HG03097 (cell line): ENCODE data around the gene ALG12.

ENCODE experiments used
- ATAC-seq: cut with Tn5 transposase; IDR thresholded peaks from one replicate; pipeline ENCODE4 v1.9.1; 2021; ENCODE audit not compliant: unreplicated experiment, low FRiP score

Gene ALG12

DNA sequence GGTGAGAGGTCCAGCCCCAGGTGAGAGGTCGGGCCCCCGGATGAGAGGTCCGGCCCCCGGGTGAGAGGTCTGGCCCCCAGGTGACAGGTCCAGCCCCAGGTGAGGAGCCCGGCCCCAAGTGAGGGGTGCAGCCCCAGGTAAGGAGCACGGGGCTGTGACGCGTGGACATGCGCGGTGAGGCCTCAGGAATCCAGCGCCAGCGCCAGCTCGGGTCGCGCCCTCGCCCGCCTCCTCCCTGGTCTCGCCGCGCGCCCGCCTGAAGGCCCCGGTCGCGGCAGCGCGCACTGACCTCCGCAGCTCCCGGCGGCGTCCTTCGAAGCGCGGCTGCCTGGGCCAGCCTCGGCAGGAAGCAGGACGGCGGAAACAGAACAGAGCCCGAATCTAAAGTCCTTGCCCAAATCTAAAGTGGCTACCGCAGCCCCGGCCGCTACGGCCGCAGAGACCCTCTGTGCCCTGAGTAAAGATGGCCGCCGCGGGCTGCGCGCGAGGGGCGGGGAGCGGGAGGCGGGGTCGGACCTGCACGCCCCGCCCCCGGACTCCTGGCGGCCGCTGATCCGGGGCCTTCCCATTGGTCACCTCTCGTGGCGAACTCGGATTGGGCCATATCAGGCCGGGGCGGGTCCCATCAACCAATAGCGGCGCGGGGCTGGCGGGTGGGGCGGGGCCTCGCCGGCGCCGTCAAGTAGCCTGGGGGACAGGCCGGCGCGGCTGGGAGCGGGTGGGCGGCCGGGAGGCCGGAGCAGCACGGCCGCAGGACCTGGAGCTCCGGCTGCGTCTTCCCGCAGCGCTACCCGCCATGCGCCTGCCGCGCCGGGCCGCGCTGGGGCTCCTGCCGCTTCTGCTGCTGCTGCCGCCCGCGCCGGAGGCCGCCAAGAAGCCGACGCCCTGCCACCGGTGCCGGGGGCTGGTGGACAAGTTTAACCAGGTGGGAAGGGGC lies at the start of gene ALG12, which contains the start of gene CRELD2:
Gene ALG12, minus strand, starts transcription at position 465 of the 937 bp plus-strand sequence. CDS start 4,673 bp downstream, outside the sequence.
Gene CRELD2, plus strand, starts transcription at position 661 of the 937 bp plus-strand sequence. Its CDS starts 136 bp downstream, at position 797.
- ATAC-seq: peak; percentile 82

DNA sequence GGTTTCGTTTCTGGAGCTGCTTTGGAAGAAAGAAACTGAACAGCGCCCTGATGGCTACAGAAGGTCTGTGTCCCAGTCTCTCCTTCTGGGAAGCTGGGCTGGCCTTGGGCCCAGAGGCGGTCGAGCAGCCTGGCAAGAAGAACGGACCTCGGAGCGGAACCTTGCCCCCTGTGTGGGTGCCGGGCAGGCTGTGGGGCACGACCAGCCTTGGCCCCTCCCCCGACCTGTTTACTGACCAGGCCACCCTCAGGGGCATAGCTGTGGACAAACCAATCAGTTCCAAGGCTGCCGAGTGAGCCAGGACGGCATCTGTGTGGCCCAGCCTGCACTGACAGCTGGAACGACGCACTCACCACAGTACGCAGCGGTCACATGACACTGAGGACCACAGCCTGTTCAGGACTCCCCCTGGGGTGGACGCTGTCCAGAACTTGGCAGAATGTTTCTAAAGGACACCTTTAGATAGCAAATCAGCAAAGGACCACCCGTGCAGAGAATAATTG lies 49.5 kb upstream of the ALG12 start:
- ATAC-seq: no peak

DNA sequence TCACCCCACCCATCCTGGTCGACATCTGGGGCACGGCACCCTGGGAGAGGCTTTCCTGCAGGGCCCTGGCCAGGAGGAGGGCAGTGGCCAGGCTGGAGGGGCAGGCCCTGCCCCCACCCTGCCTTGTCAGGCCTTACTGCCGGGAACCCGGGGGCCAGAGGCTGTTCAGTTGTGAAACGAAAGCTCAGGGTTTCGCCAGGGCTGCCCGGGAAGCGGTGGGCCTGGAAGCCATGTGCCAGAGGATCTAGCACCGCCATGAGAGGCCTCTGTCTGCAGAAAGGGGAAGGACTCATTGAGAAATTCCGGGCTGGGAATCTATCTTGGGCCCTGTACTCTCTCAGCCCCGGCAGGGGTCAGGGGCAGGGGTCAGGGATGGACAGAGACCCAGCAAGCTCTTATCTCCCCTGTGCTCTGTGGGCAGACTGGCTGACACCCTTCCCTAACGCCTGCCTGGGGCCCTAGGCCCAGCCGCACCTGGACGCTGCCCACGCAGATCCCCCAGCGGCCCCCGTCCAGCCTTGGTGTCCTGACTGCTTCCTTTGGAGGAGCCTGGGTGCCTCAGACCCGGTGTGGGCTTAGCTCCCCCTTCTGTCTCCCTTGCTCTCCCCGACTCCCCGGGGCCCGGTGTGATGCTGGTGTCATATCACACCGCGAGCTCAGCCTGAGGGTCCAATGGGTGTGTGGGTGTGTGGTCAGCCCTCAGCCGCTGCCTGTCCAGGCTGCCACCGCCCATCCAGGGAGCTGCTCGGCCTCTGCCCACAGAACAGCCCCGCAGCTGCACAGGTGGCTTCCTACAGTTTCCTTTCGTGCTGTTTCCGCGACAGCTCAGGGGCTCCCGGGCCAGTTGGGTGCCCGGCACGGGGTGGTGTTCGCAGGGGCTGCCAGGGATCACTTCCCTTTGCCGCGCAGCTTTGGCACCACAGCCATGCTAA lies 48.8 kb upstream of the ALG12 start:
- no peak for ATAC-seq

DNA sequence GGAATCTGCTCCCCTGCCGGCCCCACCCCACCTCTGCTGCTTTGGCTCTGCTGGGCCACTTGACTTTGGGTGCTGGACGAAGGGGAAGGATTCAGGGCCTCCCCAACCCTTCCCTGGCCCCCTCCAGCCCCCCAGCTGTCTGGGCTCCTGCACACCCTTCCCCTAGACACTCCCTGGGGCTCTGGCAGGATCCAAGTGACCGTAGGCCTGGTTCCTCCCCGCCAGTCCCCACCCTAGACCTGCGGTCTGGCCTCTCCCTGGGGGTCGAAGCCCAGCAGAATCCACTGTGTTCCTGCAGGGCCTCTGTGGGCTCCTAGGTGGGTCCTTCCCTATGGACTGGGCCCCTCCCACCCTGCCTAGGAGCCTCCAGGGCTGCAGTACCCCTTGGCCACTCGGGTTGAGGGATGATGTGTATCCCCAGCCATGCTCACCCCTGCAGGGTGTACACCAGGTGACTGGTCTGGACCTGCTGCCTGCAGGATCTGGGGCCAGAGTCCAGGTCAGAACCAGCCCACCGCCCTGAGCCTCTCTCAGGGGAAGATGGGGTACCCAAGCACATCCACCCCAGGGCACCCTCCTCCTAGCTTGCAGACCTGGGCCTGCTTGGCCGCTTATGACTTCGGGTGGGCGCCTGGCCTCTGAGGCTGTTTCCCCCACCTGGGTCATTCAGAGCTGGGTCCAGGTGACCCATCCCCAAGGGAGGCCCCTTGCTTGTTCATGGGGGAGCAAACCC lies 48.0 kb upstream of the ALG12 start:
- no peak for ATAC-seq

DNA sequence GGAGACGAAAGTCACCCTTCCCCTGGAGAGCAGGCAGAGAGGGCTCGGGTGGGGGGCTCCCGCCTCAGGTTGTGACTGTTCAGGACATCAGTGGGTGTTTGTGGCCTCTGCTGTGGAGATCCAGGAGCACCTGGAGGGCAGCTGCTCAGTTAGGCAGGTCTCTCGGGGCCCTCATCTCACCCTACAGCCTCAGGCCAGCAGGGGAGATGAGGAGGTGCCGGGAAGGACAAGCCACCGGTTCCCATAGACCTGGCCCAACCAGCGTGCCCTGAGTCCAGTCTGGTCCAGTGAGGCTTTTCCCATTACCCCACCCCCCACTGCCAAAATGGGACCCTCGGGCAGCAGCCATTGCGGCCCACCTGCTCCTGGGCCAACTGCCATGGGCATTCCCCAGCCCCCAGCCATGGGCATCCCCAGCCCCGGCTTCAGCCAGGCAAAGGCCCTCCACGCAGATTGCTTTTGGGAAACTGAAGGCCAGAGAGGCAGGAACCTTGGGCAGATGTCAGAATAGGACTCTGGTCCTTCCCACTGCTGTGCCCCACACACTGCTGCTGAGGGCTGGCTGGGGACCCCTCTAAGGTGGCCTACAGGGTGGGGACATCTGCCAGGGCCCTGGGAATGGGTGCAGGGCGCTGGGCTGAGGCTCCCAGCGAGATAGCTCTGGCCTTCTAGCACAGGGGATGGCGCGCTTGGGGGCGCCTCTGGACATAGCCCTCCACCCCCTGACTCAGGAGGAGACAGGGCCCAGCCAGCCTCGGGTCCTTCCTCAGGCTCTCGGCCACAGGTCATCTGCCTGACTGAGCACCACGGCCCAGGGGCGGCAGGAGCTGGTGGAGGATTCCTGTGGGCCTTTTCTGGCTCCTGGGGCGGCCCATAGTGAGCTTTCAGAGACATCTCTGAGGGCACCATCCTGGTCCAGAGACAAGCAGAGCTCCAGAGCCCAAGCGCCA lies 47.1 kb upstream of the ALG12 start:
- ATAC-seq: no peak

DNA sequence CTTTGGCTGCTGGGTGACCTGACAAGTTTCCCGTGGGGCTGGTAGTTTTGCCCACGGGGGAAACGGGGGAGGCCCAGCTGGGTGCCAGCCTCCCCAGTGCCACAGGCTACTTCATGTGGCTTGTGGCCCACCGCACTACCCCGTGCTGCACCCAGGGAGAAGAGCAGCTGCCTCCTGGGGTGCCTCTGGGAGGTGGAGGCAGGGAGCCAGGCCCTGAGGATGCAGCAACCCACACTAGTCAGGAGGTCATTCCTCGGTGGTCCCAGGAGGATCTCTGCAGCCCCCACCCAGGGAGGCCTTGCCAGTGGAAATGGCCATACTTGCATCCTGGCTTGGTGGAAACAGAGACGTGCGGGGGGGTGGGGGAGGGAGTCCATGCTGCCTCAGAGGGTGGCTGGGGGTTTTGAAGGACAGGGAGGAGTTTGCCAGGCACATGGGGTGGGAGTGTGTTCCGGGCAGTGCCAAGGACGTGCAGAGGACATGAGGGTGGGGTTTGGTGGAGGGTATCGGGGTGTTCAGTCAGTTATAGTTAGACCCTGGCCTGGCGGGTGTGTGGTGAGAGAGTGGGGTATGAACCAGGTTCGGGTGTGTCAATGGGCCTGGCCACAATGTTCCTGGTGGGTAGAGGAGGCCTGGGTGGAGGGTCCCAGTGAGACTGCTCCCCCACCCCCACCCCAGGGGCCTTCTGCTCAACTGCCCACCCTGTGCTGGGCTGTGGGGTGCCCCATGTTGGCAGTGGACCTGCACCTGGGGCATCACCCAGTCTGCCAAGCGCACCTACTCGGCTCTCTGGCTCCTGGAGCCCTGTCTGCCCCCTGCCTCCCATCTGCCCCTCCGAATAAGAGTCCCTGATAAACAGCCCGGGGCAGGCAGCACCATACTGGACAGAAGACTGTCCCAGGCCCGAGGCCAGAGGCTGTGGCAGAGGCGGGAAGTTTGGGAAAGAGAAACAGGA lies 46.2 kb upstream of the ALG12 start:
- ATAC-seq: no peak

DNA sequence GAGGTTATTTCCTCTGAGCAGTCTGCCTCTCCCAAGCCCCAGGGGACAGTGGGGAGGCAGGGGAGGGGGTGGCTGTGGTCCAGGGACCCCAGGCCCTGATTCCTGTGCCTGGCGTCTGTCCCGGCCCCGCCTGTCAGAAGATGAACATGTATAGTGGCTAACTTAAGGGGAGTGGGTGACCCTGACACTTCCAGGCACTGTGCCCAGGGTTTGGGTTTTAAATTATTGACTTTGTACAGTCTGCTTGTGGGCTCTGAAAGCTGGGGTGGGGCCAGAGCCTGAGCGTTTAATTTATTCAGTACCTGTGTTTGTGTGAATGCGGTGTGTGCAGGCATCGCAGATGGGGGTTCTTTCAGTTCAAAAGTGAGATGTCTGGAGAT lies 45.4 kb upstream of the ALG12 start:
- no peak for ATAC-seq

DNA sequence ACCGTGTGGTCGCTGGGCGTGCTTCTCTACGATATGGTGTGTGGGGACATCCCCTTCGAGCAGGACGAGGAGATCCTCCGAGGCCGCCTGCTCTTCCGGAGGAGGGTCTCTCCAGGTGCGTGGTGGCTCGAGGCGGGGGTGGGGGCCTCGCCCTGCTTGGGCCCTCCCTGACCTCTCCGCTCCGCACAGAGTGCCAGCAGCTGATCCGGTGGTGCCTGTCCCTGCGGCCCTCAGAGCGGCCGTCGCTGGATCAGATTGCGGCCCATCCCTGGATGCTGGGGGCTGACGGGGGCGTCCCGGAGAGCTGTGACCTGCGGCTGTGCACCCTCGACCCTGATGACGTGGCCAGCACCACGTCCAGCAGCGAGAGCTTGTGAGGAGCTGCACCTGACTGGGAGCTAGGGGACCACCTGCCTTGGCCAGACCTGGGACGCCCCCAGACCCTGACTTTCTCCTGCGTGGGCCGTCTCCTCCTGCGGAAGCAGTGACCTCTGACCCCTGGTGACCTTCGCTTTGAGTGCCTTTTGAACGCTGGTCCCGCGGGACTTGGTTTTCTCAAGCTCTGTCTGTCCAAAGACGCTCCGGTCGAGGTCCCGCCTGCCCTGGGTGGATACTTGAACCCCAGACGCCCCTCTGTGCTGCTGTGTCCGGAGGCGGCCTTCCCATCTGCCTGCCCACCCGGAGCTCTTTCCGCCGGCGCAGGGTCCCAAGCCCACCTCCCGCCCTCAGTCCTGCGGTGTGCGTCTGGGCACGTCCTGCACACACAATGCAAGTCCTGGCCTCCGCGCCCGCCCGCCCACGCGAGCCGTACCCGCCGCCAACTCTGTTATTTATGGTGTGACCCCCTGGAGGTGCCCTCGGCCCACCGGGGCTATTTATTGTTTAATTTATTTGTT lies 44.8 kb upstream of the ALG12 start:
- no peak for ATAC-seq

DNA sequence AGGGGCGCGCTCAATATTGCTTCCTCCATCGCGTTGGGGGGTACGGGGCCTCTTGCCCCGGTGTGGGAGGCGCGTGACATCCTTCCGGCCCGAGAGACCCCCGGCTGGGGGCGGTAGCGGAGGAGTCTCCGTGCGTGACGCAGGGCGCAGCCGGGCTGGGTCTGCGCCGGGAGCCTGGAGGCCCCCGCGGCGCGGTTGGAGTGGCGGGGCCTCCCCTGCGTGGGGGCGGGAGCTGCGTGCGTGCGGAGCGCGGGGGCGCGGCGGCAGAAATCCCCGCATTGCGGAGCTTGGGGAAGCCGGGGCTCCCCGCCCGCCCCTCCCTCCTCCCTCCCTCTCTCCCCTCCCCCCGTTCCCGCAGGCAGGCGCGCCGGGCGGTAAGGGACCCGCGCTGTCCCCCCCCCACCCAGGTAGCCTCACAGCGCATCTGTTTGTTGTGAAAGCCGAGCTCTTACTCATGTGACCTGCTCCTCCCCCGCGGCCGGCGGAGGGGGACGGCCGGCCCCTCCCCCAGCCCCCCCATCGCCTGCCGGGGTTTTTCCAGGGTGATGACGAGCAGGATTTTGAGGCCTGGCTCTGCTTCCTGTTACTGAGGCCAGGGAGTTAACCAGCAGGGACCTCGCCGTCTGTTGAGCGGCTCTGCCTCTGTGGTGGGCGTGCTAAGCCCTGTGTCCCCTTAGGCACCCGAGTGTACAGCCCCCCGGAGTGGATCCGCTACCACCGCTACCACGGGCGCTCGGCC lies 43.9 kb upstream of the ALG12 start:
- ATAC-seq: no peak

DNA sequence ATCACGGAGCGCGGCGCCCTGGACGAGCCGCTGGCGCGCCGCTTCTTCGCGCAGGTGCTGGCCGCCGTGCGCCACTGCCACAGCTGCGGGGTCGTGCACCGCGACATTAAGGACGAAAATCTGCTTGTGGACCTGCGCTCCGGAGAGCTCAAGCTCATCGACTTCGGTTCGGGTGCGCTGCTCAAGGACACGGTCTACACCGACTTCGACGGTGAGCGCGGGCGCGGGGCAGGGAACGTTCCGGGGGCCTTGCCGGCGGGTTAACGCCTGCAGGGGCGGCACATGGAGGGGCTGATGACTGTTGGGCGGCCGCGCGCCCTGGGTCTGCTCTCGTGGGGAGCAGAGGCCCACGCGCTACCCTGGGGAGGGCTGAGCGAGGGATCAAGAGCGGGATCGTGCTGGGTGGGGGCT lies 43.4 kb upstream of the ALG12 start:
- no peak for ATAC-seq

DNA sequence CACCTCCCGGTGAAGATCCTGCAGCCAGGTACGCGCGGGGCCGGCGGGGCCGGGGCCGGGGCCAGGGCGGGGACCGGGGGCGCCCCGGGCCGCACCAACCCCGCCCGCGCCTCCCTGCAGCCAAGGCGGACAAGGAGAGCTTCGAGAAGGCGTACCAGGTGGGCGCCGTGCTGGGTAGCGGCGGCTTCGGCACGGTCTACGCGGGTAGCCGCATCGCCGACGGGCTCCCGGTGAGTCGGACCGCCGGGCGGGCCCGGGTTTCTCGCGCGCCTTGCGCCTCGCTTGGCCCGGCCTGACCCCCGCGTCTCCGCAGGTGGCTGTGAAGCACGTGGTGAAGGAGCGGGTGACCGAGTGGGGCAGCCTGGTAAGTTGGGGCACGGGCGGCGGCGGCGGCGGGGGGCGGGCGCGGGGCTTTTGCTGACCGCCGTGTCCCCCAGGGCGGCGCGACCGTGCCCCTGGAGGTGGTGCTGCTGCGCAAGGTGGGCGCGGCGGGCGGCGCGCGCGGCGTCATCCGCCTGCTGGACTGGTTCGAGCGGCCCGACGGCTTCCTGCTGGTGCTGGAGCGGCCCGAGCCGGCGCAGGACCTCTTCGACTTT lies 42.9 kb upstream of the ALG12 start:
- no peak for ATAC-seq

DNA sequence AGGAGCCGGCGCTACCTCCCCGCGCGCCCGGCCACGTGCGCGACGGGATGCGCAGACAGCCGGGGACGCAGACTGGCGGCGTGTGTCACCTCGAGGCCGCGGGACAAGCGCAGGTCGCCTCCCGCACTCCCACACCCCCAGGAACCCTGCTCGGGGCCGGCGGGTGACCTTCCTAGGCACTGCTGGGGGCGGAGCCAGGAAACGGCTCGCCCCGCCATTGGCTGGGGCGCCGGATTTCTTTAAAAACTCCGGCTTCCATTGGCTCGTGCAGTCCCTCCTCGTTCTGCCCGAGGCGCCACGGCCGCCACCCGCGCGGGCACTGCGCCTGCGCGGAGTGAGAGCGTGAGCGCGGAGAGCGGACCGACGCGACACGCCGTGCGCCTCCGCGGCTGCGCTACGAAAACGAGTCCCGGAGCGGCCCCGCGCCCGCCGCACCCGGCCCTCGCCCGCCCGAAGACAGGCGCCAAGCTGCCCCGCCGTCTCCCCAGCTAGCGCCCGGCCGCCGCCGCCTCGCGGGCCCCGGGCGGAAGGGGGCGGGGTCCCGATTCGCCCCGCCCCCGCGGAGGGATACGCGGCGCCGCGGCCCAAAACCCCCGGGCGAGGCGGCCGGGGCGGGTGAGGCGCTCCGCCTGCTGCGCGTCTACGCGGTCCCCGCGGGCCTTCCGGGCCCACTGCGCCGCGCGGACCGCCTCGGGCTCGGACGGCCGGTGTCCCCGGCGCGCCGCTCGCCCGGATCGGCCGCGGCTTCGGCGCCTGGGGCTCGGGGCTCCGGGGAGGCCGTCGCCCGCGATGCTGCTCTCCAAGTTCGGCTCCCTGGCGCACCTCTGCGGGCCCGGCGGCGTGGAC lies 42.1 kb upstream of the ALG12 start, which contains the start of gene PIM3:
Gene PIM3, plus strand, starts transcription at position 614 of the 846 bp plus-strand sequence. Its CDS starts 176 bp downstream, at position 790.
- ATAC-seq: peak; percentile 52

DNA sequence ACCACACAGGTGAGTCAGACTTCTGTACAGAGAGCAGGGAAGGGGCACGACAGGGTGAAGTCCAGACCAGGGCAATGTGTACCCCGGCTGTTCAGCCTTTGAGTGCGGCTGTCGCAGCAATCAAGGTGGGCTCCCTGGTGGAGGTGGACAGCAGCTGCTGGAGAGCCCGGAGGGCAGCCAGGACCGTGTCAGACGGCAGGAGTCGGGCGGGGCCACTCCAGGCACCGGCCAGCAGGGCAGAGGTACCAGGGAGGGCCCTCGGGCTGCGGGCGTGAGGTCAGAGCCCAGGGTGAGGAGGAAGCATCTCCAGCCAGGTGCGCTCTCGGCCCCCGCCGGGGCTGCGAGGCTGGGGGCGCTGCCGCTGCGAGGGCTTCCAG lies 41.5 kb upstream of the ALG12 start:
- peak; percentile 8 for ATAC-seq

DNA sequence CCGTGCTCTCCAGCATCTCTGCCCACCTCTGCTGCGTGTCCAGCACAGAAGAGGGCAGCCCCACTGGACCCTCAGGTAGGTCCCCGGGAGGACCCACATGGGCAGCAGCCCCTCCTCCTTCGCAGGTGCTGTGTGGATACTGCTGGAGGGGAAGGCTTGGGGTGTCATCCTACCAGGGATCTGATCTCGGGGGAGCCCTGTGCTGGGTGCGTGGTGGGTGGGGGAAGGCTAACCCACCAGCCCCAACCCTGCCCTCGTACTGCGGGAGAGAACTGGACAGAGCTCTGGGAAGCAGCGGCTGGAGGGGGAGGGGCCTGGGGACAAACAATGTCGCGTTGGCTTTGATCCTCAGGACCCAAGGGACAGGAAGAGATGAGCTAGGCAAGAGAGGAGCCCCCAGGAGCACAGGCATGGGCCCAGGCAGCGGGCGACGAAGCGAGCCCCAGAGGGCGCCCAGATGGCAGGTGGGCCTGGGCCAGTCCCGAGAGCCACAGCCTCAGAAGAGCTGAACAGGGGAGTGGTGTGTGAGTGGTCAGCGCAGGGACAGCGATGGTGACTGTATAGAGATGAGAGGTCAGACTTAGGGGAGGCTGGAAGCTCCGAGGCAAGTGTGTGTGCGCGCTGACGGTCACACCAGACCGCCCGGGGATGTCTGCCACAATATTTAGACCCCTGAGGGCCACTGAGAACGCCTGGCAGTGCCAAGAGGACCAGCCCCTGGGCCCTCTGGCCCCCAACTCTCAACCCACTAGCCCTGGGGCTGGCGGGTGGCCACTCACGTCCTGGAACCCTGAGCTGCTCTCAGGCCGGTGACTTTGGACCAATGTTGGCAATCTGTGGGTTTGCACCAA lies 40.9 kb upstream of the ALG12 start:
- no peak for ATAC-seq
